Superior temporal gyrus (tissue), 1 donor: ENCODE measurements around the gene TMEM178B.
"Not testable (repeated sequence)": the region's sequence is repeated elsewhere in the genome, so short reads cannot be mapped to it uniquely, and the experiment has no call there.

ENCODE experiments used
- DNase-seq: peaks from one replicate; pipeline ENCODE4 v3.0.0-alpha.2; 2016; ENCODE audit errors: extremely low spot score

TMEM178B gene

DNA sequence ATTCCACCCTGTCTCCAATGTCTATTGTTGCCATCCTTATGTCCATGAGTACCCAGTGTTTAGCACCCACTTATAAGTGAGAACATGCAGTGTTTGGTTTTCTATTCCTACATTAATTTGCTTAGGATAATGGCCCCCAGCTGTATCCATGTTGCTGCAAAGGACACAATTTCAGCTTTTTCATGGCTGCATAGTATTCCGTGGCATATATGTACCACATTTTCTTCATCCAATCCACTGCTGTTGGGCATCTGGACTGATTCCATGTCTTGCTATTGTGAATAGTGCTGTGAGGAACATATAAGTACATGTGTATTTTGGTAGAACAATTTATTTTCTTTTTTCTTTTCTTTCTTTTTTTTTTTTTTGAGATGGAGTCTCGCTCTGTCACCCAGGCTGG is 68.2 kb downstream of the TMEM178B start:
- DNase-seq, result no peak

GRCh38 chr7:141144921-141145629 is 71.2 kb downstream of the TMEM178B start:
- DNase-seq, result no peak

DNA sequence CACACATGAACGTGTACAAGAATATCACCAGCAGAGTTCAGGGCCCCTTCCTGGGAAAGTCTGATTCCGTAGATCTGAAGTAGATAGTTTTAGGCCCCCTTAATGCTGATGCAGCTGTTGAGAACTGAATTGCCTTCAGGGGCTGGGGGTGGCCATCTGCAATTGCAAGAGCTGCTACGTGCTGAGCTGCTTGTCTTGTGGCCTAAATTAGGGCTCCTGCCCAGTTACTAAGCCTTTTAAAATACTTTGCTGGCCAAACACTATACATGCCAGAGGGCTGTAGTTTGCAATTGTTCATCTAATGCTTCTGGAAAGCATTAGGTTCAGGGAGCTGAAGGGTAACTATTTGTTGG is 71.7 kb downstream of the TMEM178B start:
- no peak for DNase-seq

- no peak for DNase-seq
These were observed 73.6 kb downstream of the TMEM178B start for GRCh38 chr7:141147482-141147881.

DNA sequence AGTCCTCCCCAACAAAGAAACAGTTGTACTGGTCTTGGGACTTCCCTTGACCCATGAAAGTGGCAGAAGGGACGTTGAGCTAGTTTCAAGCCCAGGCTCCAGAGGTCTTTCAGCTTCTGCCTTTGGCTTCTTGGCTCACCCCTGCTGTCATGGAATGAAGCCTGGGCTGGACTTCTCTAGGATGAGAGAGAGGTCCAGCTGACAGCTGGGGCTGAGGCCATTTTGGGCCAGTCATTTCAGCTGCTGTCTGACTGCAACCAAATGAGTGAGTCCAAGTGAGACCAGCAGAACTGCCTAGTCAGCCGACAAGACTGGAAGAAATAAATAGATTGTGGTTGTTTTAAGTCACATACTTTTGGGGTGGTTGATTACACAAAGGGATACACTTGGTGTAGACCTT is 76.6 kb downstream of the TMEM178B start:
- DNase-seq, result no peak

DNA sequence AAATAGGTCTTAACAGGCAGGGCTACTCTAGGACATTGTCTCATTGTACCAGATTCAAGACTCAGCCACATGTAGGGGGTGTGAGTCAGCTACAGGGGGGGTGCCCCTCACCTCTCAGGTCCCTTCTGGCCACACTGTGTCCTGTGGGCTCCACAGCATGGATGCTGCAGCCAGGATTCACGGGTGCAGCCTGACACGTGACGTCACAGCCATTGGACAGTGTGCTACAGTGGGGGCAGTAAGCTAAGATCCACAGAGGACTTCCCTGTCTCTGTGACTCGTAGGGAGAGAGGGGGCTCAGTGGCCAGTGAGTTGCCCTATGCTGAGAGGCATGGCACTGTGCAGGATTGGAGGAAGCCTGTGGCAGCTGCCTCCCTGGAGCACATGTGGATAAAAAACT is 77.9 kb downstream of the TMEM178B start:
- no peak for DNase-seq

DNA sequence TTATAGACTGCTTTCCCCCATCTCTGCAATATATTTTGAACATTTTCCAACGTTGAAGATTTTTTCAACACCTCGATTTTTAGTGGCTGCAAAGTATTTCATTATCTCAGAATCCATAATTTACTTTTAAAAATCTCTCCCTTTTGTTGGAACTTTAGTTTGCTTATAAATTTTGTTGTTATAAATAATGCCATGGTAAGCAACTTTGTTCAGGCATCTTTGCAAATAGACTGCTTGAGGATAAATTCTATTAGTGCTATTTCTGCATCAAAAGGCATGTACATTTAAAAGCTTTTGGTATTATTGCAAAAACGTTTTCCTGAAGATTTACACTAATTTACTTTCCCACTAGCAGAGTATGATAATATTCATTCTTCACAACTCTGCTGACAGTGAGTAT is 79.4 kb downstream of the TMEM178B start:
- no peak for DNase-seq

DNA sequence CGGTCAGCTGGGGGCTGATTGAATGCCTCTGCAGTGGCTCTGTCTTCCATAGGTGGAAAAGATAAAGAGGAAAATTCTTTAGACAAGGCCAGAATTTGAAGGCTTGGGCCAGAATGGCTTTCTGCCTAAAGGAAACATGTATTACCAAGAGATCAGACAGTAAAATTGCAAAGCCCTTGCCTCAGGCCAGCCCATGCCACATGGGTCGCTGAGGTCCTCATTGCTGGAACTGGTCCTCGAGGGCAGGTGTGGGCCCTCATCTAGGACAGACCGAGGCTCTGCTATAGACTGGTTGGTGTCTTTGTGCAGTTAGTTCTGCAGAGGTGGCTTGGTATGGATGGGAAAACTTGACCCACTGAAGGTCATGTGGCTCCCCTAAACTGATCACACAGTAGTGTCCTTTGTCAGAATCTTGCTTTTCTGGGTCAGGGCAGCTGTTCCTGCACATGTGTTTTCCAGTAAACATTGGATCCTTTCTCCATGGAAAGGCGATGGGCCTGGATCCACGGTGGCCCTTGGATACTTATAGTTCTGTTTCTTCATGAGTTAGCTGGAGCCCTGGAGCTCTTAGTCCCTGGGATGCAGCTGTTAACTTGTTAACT is 80.4 kb downstream of the TMEM178B start:
- no peak for DNase-seq

DNA sequence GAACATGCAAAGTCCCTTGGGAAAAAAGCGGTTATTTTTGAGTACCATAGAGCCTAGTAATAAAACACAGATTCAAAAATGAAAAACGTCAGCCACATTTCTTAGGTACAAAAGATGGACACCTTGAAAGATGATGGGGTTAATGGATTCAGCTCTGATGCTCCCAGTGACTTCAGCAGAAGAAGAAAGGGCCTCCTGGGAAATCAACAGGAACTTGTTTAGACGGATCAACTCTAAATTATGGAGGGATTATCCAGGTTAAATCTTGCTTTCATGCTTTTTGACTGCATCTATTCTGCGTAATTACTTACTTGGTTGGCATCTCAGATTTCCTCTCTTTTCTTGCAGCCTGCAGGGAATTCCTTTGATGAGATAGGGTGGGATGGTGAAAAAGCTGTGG is 82.5 kb downstream of the TMEM178B start:
- no peak for DNase-seq

- DNase-seq, result no peak
These were observed 83.4 kb downstream of the TMEM178B start for GRCh38 chr7:141157138-141157765.

GRCh38 chr7:141158561-141158960 is 84.7 kb downstream of the TMEM178B start:
- DNase-seq, result no peak

GRCh38 chr7:141160246-141160860 is 86.5 kb downstream of the TMEM178B start:
- DNase-seq, result no peak

GRCh38 chr7:141161550-141162535 is 88.0 kb downstream of the TMEM178B start:
- no peak for DNase-seq

- no peak for DNase-seq
These were observed 91.7 kb downstream of the TMEM178B start for GRCh38 chr7:141165521-141165920.

DNA sequence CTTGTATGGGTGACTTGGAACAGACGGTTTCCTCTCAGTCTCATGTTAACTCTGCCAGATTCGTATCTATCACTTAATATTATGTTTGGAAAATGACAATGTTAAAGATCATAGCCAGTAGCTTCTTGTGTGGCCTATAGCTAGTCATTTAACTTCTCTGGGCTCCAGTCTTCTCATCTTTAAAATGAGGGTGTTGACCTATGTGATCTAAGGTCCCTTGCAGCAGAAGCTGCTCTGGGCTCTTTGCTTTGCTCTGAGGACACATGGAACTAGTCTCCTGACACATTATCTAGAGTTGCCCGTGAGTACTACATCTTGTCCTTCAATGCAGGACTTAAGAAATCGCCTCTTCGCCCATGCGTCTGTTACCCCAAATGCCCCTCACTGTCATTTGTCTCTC is 93.1 kb downstream of the TMEM178B start:
- DNase-seq, result no peak

GRCh38 chr7:141167381-141167964 is 93.6 kb downstream of the TMEM178B start:
- no peak for DNase-seq

- not testable (repeated sequence) for DNase-seq
These were observed 95.3 kb downstream of the TMEM178B start for GRCh38 chr7:141169157-141169556.

GRCh38 chr7:141175728-141176127 is 101.9 kb downstream of the TMEM178B start:
- DNase-seq, result not testable (repeated sequence)

DNA sequence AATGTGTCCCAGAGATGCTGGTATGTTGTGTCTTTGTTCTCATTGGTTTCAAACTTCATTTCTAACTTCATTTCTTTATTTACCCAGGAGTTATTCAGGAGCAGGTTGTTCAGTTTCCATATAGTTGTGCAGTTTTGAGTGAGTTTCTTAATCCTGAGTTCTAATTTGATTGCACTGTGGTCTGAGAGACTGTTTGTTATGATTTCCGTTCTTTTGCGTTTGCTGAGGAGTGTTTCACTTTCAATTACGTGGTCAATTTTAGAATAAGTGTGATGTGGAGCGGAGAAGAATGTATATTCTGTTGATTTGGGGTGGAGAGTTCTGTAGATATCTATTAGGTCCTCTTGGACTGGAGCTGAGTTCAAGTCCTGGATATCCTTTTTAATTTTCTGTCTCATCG is 103.3 kb downstream of the TMEM178B start:
- not testable (repeated sequence) for DNase-seq

GRCh38 chr7:141178486-141179135 is 104.7 kb downstream of the TMEM178B start:
- no peak for DNase-seq

DNA sequence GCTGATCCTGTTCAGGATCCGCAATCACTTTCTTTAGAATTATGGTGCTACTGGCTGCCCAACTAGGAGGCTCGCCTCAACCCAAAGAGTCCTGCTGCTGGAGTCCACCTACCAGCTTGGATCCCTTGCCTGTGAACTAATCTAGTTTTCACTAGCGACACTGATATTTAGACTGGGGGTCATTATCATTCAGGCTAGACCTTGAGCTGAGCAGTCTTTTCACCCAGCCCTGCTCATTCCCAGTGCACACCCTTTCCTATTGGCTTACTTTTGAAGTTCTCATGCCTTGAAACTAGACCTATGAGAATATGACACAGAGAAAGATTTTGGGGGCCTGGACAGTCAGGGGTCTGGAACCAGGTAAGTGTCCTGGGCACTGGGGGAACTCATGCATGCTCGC is 107.9 kb downstream of the TMEM178B start:
- no peak for DNase-seq
